Amniotic epithelial cell (primary cell): ENCODE results near the gene GNS.
A peak's percentile ranks its signal among the peaks of the same experiment; 100 is the strongest.

ENCODE experiments used
- DNase-seq: peaks from one replicate; pipeline ENCODE4 v3.0.0-alpha.2; 2010; ENCODE audit warnings: low read depth

GNS gene

GRCh38 chr12:64736771-64737170 is 22.4 kb downstream of the GNS start:
- no peak for DNase-seq

- no peak for DNase-seq
Observed at GRCh38 chr12:64735442-64735841, 23.8 kb downstream of the GNS start.

GRCh38 chr12:64733857-64734256 is 25.3 kb downstream of the GNS start:
- no peak for DNase-seq

DNA sequence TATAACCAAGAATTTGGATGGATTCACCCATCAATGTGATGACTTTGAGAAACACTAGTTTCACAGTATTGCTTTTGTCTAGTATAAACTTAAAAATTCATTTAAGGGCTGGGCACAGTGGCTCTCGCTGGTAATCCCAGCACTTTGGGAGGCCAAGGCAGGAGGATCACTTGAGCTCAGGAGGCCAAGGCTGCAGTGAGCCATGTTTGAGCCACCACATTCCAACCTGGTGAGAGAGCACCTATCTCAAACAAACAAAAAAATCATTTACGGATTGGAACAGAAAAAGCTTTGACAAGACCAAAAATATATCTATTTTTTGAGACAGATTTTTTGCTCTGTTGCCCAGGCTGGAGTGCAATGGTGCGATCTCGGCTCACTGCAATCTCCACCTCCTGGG is 27.5 kb downstream of the GNS start:
- no peak for DNase-seq

DNA sequence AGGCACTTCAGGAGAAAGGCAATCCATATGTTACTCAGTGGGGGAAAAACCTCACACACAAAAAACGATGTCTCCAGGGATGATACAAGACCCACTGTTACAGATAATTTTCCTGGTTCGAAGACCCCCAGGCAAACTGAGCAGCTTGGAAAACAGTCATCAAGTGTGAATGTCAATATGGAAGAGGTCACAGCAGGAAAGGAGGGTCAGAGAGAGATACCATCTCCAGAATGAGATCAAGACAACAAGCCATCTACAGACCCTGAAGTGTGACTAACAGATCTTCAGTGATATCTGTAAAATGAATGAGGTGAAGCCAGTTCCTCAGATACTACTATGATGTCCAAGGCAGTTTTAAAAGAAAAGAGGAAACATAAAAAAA is 28.6 kb downstream of the GNS start:
- no peak for DNase-seq

DNA sequence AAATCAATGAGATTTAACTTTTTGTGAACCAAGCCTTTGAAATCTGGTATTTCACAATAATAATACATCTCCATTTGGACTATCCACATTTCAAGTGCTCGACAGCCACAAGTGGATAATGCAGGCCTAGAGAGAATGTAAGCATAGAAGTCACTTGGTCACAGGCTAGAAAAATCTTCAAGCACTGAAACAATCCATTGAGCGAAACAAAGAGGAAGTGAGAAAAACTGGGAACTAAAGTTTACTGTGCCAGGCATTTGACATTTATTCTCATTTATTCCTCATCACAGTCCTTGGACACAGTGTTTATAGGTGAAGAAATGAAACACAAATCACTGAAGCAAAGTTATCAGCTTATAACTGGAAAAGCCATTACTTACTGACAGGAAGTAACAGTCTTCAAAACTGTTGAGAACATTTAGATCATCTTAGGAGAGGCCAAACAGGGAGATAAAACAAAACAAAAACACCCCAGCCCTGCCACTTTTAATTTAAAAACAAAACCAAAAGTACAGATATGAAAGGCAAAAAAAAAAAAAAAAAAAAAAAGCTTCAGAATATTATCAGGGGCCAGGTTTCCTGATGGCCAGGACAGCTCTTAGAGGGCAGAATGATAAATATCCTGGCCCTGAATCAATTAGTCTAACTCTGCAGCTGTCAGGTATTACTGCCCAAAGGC is 29.2 kb downstream of the GNS start:
- no peak for DNase-seq

DNA sequence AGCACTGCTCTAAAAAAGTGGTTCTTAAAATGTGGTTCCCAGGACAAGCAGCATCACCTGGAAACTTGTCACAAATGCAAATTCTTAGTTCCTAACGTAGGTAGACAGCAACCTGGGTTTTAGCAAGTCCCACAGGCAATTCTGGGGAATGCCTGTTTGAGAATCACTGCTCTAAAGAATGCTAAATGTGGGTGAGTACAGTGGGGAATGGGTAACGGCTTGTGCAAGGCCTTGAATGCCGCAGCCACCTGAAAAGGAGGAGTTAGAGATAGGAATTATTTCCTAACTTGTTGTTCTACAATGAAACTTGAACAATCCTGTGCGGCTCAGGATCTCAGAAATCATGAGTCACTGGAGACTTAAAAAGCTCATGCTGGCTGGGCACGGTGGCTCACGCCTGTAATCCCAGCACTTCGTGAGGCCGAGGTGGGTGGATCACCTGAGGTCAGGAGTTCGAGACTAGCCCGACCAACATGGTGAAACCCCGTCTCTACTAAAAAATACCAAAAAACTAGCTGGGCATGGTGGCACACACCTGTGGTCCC is 34.9 kb downstream of the GNS start:
- DNase-seq = peak; percentile 81

GRCh38 chr12:64723630-64724029 is 35.6 kb downstream of the GNS start:
- DNase-seq = no peak

DNA sequence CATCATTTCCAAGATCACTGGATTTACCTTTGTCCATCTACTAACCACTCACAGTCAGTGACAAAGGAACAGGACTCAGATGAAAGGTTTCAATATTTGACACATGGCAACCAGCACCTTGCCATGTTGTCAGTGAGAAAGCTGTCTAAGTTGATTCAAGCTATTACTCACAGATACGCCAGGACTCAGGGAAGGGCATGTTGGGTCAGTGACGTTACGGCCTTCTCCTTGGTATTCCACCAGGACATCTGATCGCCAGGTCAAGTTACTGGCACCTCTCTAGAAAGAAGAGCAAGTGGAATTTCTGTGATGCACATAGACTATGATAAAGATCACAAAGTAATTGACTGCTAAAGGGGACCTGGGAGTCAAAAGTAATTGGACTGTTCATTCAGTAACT is 36.4 kb downstream of the GNS start:
- DNase-seq = no peak

DNA sequence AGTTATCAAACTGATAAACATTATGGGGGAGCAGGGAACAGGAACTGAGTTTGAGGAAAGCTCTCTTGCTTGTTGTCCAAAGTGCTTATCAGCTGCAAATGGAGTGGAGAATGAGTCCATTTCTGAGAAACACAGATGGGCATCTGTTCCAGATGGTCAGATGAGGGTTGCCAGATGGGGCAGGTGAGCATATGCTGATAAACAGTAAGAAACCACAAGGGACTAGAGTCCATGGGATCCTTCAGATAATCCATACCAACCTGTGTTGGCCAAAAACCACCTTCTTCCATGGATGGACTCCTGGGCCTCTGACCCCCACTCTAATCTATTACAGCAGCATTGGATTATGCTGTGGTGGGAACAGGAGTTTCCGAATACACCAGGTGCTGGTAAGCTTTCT is 38.3 kb downstream of the GNS start:
- no peak for DNase-seq

GRCh38 chr12:64718649-64719048 is 40.6 kb downstream of the GNS start:
- no peak for DNase-seq

- DNase-seq = no peak
Observed at GRCh38 chr12:64716839-64717455, 42.3 kb downstream of the GNS start.

DNA sequence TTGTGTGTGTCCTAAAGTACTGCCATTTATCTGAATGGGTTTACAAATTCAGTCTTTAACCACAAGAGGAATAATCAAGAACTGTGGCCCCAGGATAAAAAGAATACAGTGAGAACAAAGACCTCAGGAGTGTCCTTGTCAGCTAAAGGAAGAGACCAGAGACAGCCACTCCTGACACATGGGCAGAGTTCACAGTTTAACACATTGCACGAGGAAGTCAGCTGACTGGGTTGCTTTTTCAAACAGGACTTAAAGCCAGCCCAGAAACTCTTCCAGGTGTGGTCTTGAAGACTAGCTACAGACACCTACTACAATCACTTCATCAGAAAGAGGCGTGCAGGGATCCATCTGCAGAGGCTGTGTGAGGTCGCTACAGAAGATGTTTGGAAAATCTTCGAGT is 42.8 kb downstream of the GNS start:
- DNase-seq = no peak

- no peak for DNase-seq
Observed at GRCh38 chr12:64714551-64714968, 44.6 kb downstream of the GNS start.

GRCh38 chr12:64713376-64713775 is 45.8 kb downstream of the GNS start:
- no peak for DNase-seq

DNA sequence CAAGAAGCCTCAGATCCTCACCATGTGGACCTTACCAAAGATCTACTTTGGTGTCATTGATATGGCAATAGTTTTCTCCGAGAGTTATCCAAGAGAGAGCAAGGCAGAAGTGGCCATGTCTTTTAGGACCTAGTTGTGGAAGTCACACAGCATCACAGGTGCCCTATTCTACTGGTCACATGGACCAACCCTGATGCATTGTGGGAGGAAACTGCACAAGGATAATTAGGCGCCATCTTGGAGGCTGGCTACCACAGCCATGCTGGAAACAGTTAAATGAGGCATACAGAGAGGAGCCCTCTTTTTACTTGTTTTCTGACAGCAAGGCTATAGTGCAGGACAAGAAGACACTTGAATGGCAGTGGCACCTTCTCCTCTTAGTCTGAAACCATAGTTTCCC is 49.8 kb downstream of the GNS start:
- DNase-seq = no peak

GRCh38 chr12:64707926-64708325 is 51.3 kb downstream of the GNS start:
- no peak for DNase-seq

GRCh38 chr12:64707362-64707761 is 51.8 kb downstream of the GNS start:
- DNase-seq = no peak

GRCh38 chr12:64706857-64707256 is 52.3 kb downstream of the GNS start:
- DNase-seq = no peak

GRCh38 chr12:64706306-64706705 is 52.9 kb downstream of the GNS start:
- no peak for DNase-seq

- no peak for DNase-seq
Observed at GRCh38 chr12:64701283-64701682, 57.9 kb downstream of the GNS start.

GRCh38 chr12:64700532-64700931 is 58.7 kb downstream of the GNS start:
- no peak for DNase-seq

DNA sequence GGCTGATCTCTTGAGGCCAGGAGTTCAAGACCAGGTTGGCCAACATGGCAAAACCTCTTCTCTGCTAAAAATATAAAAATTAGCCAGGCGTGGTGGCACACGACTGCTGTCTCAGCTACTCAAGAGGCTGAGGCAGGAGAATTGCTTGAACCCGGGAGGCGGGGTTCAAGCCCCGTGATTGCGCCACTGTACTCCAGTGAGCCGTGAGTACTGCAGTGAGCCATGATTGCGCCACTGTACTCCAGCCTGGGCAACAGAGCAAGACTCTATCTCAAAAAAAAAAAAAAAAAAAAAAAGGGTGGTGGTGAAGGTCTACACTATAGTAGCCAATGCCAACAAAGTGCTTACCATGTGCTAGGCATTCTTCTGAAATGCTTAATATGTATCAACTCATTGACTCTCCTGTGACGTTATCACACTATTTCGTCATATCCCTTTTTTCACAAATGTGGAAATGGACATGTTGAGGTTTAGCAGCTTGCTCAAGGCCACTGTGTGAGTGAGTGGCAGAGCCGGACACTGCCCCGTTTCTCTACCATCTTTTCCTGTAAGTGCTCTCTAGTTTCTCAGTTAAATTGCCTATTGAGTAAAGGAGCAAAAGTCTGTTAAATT is 59.6 kb downstream of the GNS start:
- DNase-seq = peak; percentile 69
